Measurements from ENCODE around the gene MROH7.

Gene MROH7

GRCh38 chr1:54665852-54666251 is 24.3 kb downstream of the MROH7 start:
- no peak overlapping the region for H3K4me3 ChIP-seq (ENCODE audit: low read depth, low read length)
- TF ChIP-seq CTCF (IDR thresholded peaks at IDR 0.05; ENCODE audit: low read depth, low read length, missing control alignments), result no peak
- DNase-seq (ENCODE audit: low read depth), result no peak
- in situ Hi-C loops (cut with HindIII; ENCODE audit: low sequenced_read_pairs), result no loop called here

- no peak overlapping the region for H3K4me3 ChIP-seq (ENCODE audit: low read depth, low read length)
- in situ Hi-C loops (cut with HindIII; ENCODE audit: low sequenced_read_pairs), result no loop called here
- no peak for DNase-seq (ENCODE audit: low read depth)
- no peak for TF ChIP-seq CTCF (IDR thresholded peaks at IDR 0.05; ENCODE audit: low read depth, low read length, missing control alignments)
Observed at GRCh38 chr1:54666333-54666732, 24.7 kb downstream of the MROH7 start.

GRCh38 chr1:54667797-54668196 is 26.2 kb downstream of the MROH7 start:
- no peak for TF ChIP-seq CTCF (IDR thresholded peaks at IDR 0.05; ENCODE audit: low read depth, low read length, missing control alignments)
- in situ Hi-C loops (cut with HindIII; ENCODE audit: low sequenced_read_pairs), result no loop called here
- no peak for DNase-seq (ENCODE audit: low read depth)

GRCh38 chr1:54668567-54668966 is 27.0 kb downstream of the MROH7 start:
- in situ Hi-C loops (cut with HindIII; ENCODE audit: low sequenced_read_pairs), result no loop called here
- no peak for DNase-seq (ENCODE audit: low read depth)
- H3K4me3 ChIP-seq (ENCODE audit: low read depth, low read length), result no peak overlapping the region
- TF ChIP-seq CTCF (IDR thresholded peaks at IDR 0.05; ENCODE audit: low read depth, low read length, missing control alignments), result no peak

More at GRCh38 chr1:54667797-54668196, 26.2 kb downstream of the MROH7 start:
- H3K4me3 ChIP-seq (ENCODE audit: low read depth, low read length), result no peak overlapping the region

GRCh38 chr1:54671985-54672608 is 30.5 kb downstream of the MROH7 start:
- in situ Hi-C loops (cut with HindIII; ENCODE audit: low sequenced_read_pairs), result no loop called here
- peak; percentile 85 for TF ChIP-seq CTCF (IDR thresholded peaks at IDR 0.05; ENCODE audit: low read depth, low read length, missing control alignments)
- no peak overlapping the region for H3K4me3 ChIP-seq (ENCODE audit: low read depth, low read length)
- peak; percentile 20 for DNase-seq (ENCODE audit: low read depth)

GRCh38 chr1:54678776-54679643 is 37.4 kb downstream of the MROH7 start:
- no peak overlapping the region for H3K4me3 ChIP-seq (ENCODE audit: low read depth, low read length)
- DNase-seq (ENCODE audit: low read depth), result no peak
- in situ Hi-C loops (cut with HindIII; ENCODE audit: low sequenced_read_pairs), result no loop called here
- TF ChIP-seq CTCF (IDR thresholded peaks at IDR 0.05; ENCODE audit: low read depth, low read length, missing control alignments), result no peak
